ENCODE results near the gene SPATA20.

Gene SPATA20

GRCh38 chr17:50559674-50560184, 12.8 kb downstream of the SPATA20 start:
- DNase-seq (ENCODE audit: low spot score): peak; percentile 91

- peak; percentile 100 for DNase-seq (ENCODE audit: low spot score)
Observed at GRCh38 chr17:50560185-50560824, 13.3 kb downstream of the SPATA20 start, which contains the start of gene CACNA1G. Gene CACNA1G, plus strand, starts transcription at chr17:50560715. Its CDS starts 745 bp downstream, at chr17:50561460.

DNA sequence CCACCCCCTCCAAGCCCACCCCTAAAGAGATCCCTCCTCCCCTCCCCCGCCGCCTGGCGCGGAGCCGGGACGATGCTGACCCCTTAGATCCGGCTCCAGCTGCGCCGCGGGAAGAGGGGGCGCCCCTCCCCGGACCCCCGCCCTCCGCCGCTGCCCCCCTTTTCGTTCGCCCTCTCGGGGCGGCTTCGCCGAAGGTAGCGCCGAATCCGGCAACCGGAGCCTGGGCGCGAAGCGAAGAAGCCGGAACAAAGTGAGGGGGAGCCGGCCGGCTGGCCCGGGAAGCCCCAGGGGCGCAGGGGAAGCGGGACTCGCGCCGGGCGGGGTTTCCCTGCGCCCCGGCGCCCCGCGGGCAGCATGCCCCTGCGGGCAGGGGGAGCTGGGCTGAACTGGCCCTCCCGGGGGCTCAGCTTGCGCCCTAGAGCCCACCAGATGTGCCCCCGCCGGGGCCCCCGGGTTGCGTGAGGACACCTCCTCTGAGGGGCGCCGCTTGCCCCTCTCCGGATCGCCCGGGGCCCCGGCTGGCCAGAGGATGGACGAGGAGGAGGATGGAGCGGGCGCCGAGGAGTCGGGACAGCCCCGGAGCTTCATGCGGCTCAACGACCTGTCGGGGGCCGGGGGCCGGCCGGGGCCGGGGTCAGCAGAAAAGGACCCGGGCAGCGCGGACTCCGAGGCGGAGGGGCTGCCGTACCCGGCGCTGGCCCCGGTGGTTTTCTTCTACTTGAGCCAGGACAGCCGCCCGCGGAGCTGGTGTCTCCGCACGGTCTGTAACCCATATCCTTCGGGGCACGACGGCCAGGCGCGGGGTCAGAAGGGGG, 14.2 kb downstream of the SPATA20 start:
- DNase-seq (ENCODE audit: low spot score): peak; percentile 80

GRCh38 chr17:50561746-50562141, 14.8 kb downstream of the SPATA20 start:
- no peak for DNase-seq (ENCODE audit: low spot score)

- no peak for DNase-seq (ENCODE audit: low spot score)
Observed at GRCh38 chr17:50562242-50563091, 15.5 kb downstream of the SPATA20 start.

GRCh38 chr17:50563092-50563511, 16.1 kb downstream of the SPATA20 start:
- no peak for DNase-seq (ENCODE audit: low spot score)

- DNase-seq (ENCODE audit: low spot score): no peak
Observed at GRCh38 chr17:50564916-50565315, 17.9 kb downstream of the SPATA20 start.

GRCh38 chr17:50565402-50566350, 18.7 kb downstream of the SPATA20 start:
- DNase-seq (ENCODE audit: low spot score): peak; percentile 78

GRCh38 chr17:50566886-50567285, 19.9 kb downstream of the SPATA20 start:
- no peak for DNase-seq (ENCODE audit: low spot score)

DNA sequence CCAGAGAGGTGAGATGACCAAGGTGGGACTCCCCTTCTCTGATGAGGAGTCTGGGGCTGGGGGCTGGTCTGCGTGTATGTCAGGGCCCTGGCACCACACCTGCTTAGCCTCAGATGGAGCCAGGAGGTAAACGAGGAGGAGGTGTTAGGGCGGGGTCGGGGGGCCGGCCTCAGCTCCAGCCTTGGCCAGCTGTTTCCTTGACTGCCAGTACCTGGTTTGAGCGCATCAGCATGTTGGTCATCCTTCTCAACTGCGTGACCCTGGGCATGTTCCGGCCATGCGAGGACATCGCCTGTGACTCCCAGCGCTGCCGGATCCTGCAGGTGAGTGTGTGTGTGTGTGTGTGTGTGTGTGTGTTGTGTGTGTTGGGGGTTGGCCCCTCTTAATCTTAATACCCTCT, 21.7 kb downstream of the SPATA20 start:
- no peak for DNase-seq (ENCODE audit: low spot score)

- DNase-seq (ENCODE audit: low spot score): no peak
Observed at GRCh38 chr17:50569592-50569991, 22.6 kb downstream of the SPATA20 start.

DNA sequence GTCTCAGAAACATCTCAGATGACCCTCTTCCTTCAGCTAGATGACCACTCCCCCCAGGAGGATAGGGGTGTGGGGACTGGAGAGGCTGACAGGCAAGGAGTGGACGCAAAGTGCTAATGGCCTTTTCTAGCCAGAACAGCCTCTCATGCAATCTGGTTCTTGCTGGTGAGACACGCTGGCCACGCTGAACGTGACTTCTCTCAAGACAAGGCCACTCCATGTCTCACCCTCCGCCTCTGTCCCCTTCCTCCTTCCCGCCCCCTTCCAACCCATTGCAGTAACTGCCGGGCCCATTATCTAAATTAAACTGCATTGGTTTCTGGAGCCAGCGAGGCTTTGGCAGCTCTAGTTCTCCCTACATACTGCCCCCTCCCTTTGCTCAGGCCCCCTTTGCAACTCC, 23.1 kb downstream of the SPATA20 start:
- no peak for DNase-seq (ENCODE audit: low spot score)

- DNase-seq (ENCODE audit: low spot score): no peak
Observed at GRCh38 chr17:50570528-50570927, 23.6 kb downstream of the SPATA20 start.

DNA sequence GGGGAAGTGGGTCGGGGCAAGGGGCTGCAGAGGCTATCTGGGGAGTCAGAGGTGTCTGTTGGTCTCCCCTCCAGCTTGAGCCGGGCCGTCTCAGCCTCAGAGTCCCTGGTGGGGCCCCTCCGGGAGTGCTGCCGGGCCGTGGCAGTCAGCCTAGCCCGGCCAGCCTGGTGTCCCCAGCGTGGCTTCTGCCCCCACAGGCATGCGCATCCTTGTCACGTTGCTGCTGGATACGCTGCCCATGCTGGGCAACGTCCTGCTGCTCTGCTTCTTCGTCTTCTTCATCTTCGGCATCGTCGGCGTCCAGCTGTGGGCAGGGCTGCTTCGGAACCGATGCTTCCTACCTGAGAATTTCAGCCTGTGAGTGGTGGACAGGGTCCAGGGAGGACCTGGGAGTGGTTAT, 24.7 kb downstream of the SPATA20 start:
- DNase-seq (ENCODE audit: low spot score): no peak

DNA sequence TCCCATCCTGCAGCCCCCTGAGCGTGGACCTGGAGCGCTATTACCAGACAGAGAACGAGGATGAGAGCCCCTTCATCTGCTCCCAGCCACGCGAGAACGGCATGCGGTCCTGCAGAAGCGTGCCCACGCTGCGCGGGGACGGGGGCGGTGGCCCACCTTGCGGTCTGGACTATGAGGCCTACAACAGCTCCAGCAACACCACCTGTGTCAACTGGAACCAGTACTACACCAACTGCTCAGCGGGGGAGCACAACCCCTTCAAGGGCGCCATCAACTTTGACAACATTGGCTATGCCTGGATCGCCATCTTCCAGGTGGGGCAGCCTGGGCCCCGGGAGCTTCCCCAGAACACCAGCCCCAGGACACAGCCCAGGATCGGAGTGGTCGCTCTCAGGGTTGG, 25.6 kb downstream of the SPATA20 start:
- no peak for DNase-seq (ENCODE audit: low spot score)

DNA sequence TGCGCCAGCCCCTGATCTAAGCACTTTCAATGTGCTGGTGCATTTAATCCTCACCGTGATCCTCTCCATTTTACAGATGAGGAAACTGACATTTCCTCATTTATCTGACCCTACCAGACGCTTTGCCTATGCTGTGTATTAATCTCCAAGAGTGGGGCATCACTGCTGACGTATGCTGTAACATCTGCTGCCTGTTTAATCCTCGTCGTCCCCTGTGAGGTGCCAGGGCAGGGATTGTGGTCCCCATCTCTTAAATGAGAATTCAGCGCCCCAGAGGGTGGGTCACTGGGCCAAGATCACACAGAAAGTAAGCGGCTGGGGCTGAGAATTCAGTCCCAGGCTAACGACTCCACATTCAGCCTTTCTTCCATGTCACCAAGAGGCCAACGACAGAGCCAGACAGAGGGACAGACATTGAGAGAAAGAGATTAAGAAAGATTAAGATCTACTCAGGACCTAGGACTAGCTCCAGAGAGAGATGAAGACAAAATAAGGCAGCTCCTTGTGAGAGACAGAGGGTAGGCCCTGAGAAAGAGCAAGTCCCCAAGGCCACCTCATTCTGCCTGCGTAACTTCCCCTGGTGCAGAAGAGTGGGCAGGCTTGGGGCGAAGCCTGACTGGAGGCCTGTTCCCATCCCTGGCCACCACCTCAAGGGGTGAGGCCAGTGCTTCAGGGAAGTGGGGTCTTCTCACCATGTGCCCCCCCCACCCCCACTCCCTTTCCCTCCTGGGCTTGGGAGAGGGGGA, 27.1 kb downstream of the SPATA20 start:
- no peak for DNase-seq (ENCODE audit: low spot score)

GRCh38 chr17:50575581-50576210, 28.7 kb downstream of the SPATA20 start:
- no peak for DNase-seq (ENCODE audit: low spot score)

GRCh38 chr17:50576864-50577263, 29.9 kb downstream of the SPATA20 start:
- DNase-seq (ENCODE audit: low spot score): no peak

GRCh38 chr17:50577451-50577954, 30.5 kb downstream of the SPATA20 start:
- DNase-seq (ENCODE audit: low spot score): no peak

GRCh38 chr17:50578173-50578572, 31.2 kb downstream of the SPATA20 start:
- DNase-seq (ENCODE audit: low spot score): no peak
